Glutamatergic neuron (in vitro differentiated cells): ENCODE data around the gene SMIM36. TPM values are rescaled to one million over a fixed set of nuclear protein-coding genes. Genes with fewer than 3 reads are reported as not detected.
"Not testable (repeated sequence)": the region's sequence is repeated elsewhere in the genome, so short reads cannot be mapped to it uniquely, and the experiment has no call there.

ENCODE experiments used
- DNase-seq: peaks from one replicate; pipeline ENCODE4 v3.0.0; 2022
- H3K27ac Mint-ChIP-seq: one replicate; pipeline ENCODE4 v1.8.0; 2020; ENCODE audit warnings: mild to moderate bottlenecking, mixed read lengths, inconsistent platforms; ENCODE audit not compliant: unreplicated experiment
- H3K27me3 Mint-ChIP-seq: one replicate; pipeline ENCODE4 v1.8.0; 2020; ENCODE audit warnings: mild to moderate bottlenecking, moderate library complexity, mixed read lengths, inconsistent platforms; ENCODE audit not compliant: unreplicated experiment
- H3K36me3 Mint-ChIP-seq: one replicate; pipeline ENCODE4 v1.8.0; 2020; ENCODE audit warnings: mild to moderate bottlenecking, mixed read lengths, inconsistent platforms; ENCODE audit not compliant: unreplicated experiment
- H3K4me1 Mint-ChIP-seq: one replicate; pipeline ENCODE4 v1.8.0; 2020; ENCODE audit warnings: mild to moderate bottlenecking, low read depth, mixed read lengths, inconsistent platforms; ENCODE audit not compliant: unreplicated experiment
- H3K4me3 Mint-ChIP-seq: one replicate; pipeline ENCODE4 v1.8.0; 2020; ENCODE audit warnings: mild to moderate bottlenecking, mixed read lengths, inconsistent platforms; ENCODE audit not compliant: unreplicated experiment
- H3K9me3 Mint-ChIP-seq: one replicate; pipeline ENCODE4 v1.8.0; 2020; ENCODE audit warnings: mild to moderate bottlenecking, moderate library complexity, mixed read lengths, inconsistent platforms; ENCODE audit not compliant: unreplicated experiment
- CTCF ChIP-seq: fragments of 200-600 bp; sonication (generic); IDR thresholded peaks from one replicate; pipeline ENCODE4 v1.5.0; 2021; ENCODE audit not compliant: partially characterized antibody, unreplicated experiment
- total RNA-seq: library from RNA; stranded (reverse); fragmentation: NEBNext Ultra II Directional; extraction: Animal tissue kit (Norgen Biotek cat#: 25700); gene quantifications from one replicate; pipeline ENCODE4 v1.2.1, GENCODE V29; 2021; ENCODE audit not compliant: unreplicated experiment

SMIM36 gene
- total RNA-seq, 1 donor from 2014 or later: not detected

- H3K36me3 Mint-ChIP-seq: no peaks in the 10 kb centered on the region
- TF ChIP-seq CTCF: no peak
- no peaks in the 10 kb centered on the region for H3K27me3 Mint-ChIP-seq
- H3K4me1 Mint-ChIP-seq: no peaks in the 10 kb centered on the region
- DNase-seq: no peak
- no peak overlapping the region for H3K27ac Mint-ChIP-seq
- no peak overlapping the region for H3K4me3 Mint-ChIP-seq
- no peaks in the 10 kb centered on the region for H3K9me3 Mint-ChIP-seq
Observed at GRCh38 chr17:55407641-55408566, 103.3 kb downstream of the SMIM36 start.

- DNase-seq: no peak
- Mint-ChIP-seq H3K36me3 (no peaks in the 10 kb centered on the region), H3K27ac (no peak overlapping the region), H3K27me3 (no peaks in the 10 kb centered on the region), H3K4me3 (no peak overlapping the region), H3K9me3 (no peaks in the 10 kb centered on the region), H3K4me1 (no peaks in the 10 kb centered on the region)
- TF ChIP-seq CTCF: no peak
Observed at GRCh38 chr17:55405600-55405999, 105.7 kb downstream of the SMIM36 start.

GRCh38 chr17:55404197-55404596, 107.1 kb downstream of the SMIM36 start:
- not testable (repeated sequence) for DNase-seq, H3K27ac Mint-ChIP-seq, H3K9me3 Mint-ChIP-seq, H3K4me3 Mint-ChIP-seq, H3K36me3 Mint-ChIP-seq, H3K4me1 Mint-ChIP-seq, H3K27me3 Mint-ChIP-seq

- no peak overlapping the region for H3K27ac Mint-ChIP-seq
- no peak overlapping the region for H3K4me3 Mint-ChIP-seq
- H3K9me3 Mint-ChIP-seq: peaks cover 1% of the 10 kb centered on the region
- H3K27me3 Mint-ChIP-seq: peaks cover 2% of the 10 kb centered on the region
- DNase-seq: no peak
- H3K36me3 Mint-ChIP-seq: peaks cover 7% of the 10 kb centered on the region
- no peak for TF ChIP-seq CTCF
- no peaks in the 10 kb centered on the region for H3K4me1 Mint-ChIP-seq
Observed at GRCh38 chr17:55402374-55402773, 108.9 kb downstream of the SMIM36 start.

Other genes starting within 250 kb of the SMIM36 start
- 0.32 TPM for gene HLF, start 246.5 kb downstream of the SMIM36 start, total RNA-seq
- gene MMD, start 89.6 kb downstream of the SMIM36 start, total RNA-seq: 60.6 TPM
- gene TMEM100, start 211.4 kb upstream of the SMIM36 start, total RNA-seq: 1.4 TPM
- gene PCTP, start 239.6 kb upstream of the SMIM36 start, total RNA-seq: 20.5 TPM